HG03460 (cell line): Measurements from ENCODE around the gene PPP6R2.

Experiments used
- ATAC-seq: cut with Tn5 transposase; IDR thresholded peaks from one replicate; pipeline ENCODE4 v1.9.1; 2021; ENCODE audit not compliant: unreplicated experiment

Gene PPP6R2

DNA sequence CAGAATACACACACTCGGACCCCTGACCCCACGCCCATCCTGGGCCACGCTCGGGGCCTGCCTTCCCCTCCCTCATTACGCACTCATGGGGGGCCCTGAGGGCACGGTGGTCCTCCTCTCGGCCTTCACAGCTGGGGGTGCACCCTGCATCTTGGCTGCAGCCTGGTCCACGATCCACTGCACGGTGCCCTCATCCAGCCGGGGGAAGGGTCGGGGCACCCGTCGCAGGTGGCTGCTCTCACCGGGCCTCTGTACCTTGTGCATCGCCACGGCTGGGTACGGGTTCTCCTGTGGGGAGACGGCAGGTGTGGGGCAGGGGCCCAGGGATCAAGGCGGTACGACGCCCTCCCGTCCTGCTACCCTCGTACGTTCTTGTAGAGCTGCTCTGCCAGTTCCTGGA, 121.3 kb downstream of the PPP6R2 start:
- ATAC-seq: no peak

DNA sequence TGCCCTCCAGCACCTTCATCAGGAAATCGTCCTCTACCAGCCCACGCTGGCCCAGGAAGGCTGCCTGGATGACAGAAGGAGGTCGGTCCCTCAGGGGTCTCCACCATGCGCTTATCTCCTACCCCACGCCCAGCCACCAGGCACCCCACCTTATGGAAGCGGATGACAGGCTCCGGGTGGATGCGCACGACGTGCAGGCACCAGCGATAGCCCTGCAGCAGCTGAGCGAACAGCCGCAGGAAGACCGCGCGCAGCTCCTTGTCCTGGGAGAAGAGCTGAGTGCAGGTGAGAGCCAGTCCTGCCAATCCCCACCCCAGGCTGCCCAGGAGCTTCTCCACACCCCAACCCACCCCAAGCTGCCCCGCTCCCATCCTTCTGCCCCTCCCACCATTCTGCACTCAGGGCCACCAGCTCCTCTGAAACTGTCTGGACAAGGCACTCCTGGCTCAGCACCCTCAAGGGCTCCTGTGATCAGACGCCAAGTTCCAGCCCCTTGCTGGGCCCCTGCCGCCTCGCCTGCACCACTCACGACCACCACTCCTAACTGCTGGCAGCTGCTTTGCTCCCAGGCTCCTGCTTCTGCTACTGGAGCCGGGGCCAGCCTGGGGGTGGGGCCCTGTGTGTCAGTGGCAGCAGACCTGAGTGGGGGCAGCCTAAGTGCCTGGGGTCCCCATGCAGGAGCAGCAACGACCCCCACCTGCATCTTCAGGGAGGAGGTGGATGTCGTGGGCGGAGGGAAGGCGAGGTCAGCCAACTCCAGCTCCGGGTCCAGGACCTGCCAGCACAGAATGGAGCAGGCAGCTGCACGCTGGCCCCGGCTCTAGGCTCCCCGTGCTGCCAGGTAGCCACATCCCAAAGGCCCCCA, 122.2 kb downstream of the PPP6R2 start:
- ATAC-seq: no peak

DNA sequence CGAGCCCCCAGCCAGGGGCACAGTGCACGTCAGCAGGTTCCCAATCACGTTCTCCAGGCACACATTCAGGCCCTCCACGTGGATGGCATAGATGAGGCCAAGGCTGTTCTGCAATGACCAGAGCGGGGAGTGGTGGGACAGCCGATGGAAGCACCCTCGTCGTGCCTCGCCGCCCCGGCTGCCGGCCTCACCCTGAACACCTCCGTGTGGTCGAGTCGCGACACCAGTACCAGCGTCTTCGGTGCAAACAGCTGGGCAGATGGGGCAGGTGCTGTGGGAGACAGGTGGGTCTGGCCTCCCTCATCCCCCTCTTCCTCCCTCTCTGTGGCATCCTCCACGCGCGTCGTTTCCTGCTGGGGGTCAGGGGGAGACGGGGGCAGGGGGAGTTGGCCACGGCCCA, 124.2 kb downstream of the PPP6R2 start:
- ATAC-seq: no peak

DNA sequence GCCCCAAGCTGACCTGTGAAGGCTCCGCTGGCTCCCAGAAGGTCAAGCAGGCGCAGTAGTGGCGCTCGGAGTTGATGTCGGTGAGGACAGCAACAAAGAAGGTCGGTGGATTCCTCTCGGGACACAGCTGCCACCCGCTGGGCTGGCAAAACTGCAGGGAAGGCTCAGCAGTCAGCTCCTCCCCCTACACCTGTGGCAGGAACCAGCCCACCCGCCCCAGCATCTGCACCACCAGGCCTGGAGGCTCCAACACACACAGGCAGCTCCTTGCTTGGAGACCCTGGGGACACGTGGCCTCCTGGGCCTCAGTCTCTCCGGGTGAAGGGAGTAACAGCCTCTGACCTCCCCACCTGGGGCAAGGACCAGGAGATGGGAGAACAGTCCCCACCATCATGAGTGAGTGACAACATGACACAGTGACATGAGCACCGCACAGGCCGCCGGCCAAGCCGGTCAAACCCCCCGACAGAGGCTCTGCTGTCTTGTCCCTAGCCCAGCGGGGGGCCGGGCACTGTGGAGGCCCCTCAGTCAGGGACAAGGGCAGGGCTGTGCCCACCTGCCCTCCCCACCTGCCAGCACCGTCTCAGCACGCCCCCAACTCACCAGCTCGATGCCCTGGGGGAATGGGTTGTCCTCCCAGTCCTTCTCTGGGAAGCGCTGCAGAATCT, 124.8 kb downstream of the PPP6R2 start:
- ATAC-seq: no peak

DNA sequence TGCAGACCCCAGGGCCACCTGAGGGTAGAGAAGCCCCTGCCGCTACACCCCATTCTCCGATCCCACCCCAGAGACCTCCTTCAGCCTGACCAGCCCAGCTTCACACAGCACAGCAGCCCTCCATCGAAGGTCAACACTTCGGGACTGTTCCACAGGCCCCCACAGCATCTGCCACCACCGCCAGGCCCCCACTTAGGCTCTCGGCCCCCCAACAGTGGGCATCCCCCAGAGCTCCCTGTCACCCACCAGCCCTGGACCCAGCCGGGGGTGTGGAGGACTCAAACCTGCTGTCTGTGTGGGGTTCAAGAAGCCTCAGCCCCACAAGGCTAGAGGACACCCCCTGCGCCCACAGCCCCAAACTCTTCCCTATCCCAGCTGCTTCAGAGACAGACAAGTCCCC, 125.5 kb downstream of the PPP6R2 start:
- ATAC-seq: no peak

DNA sequence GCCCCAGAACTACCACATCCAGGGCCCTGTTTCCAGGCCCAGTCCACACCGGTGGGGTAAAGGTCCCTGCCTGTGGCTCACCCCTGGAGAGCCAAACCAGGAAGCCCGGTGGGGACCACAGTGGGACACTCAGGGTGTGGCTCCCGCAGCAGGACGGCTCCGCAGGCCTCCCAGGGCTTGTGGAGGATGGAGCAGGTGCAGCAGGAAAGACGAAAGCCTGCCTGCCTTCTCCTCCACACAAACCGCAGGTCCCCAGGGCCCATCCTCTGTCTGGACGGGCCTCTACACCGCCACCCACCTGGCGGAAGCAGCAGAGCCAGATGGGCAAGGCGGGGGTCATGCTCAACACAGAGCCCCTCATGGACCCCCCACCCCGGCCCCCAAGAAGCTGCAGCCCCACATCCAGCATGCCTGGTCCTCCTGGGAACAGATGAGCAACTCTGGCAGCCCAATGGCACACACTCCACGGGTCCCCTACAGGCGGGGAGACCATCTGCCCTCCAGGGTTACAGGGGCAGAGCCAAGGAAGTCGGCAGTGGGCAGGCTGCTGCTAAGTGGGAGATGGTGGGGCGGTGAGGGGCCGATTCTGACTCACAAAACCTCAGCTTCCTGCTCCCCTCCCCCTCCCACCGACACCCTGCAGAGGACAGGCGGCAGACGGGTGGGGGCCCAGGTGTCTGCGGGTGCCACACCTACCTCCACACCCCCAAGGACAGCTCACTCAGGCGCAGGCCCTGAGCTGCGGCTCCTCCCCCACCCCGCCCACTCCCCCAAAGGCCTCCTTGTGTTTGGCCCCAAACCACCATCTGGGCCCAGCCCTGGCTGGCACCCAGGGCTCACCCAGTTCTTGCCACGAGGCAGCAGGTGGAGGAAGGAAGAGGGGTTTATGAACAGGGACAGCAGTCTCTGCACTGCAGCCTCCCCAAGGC, 126.5 kb downstream of the PPP6R2 start:
- peak; percentile 61 for ATAC-seq

DNA sequence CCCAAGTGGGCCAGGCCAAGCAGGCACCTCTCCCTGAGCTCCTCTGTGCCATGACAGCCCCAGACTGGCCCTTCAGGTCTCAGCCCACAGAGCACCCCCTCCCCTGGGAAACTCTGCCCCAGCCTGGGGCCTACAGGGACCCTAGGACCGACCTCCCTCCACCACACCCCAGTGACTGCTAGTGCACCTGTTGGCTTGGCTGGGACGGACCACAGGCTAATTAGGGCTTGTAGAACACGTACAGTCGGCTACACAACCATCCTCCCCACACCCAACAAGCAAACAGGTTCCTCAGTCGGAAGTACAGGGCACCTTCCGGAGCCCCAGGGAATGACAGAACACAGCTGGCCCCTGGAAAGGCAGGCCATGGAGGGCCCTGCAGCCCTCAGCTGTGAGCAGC, 127.4 kb downstream of the PPP6R2 start:
- ATAC-seq: peak; percentile 1

DNA sequence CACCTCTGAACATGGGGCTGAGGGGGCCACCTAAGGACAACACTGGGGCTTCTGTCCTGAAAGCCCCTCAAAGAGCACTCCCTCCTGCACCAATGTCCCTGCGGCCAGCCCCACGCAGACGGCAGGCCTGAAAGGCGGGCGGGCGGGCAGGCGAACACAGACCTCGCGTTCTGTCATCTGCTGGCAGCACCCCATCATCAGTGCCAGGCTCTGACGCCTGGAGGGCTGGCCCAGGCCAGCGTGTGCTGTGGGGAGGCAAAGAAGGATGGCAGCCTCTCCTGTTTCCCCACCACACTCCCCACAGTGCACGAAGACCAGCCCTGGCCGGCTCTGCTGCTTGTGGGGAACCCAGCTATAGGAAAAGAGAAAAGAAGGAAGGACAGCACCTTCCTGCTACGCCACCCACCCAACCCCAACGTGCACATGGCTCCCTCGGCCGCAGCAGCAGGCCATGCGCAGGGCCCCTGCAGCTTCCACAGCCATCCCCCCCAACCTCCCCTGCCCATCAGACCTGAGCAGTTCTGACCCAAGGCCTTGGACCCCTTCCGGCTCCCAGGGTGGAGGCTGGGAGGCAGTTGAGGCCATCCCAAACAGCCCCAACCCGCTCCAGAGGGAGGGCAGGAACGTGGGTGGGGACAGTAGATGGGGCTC, 128.2 kb downstream of the PPP6R2 start:
- ATAC-seq: no peak

DNA sequence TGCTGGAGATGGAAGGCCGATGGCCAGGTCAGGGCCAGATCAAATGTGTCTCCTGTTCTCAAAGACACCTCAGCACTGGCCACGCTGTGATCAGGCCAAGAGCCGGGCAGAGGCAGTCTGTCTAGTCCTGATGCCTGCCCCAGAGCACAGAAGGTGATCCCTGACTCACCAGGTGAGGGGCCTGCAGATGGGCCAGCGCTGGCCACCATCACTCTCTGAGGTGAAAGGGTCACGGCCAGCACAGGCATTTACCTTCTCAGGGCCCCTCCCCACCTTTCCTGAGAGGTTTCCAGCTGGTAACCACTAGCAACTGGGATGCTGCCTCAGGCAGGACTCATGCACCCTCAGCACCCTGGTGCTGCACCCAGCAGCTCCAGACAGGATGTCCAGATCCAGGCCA, 128.8 kb downstream of the PPP6R2 start:
- ATAC-seq: no peak

DNA sequence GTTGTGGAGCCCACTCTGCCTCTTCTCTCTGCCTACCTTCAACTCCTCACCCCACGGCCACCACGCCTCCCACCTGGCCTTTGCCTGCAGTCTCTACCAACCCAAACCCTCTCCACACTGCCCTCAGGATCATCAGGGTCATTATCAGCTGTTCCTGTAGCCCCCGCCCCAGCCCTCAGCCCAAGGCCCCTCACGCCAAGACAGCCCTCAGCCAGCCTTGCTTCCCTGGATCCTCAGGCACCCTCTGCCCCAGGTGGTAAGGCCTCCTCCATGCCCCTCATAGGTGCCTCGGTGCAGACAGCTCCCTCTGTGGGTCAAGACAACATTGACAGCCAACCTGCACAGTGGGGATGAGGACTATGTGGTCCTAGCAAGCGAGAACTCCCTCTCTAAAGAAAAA, 130.0 kb downstream of the PPP6R2 start:
- no peak for ATAC-seq

DNA sequence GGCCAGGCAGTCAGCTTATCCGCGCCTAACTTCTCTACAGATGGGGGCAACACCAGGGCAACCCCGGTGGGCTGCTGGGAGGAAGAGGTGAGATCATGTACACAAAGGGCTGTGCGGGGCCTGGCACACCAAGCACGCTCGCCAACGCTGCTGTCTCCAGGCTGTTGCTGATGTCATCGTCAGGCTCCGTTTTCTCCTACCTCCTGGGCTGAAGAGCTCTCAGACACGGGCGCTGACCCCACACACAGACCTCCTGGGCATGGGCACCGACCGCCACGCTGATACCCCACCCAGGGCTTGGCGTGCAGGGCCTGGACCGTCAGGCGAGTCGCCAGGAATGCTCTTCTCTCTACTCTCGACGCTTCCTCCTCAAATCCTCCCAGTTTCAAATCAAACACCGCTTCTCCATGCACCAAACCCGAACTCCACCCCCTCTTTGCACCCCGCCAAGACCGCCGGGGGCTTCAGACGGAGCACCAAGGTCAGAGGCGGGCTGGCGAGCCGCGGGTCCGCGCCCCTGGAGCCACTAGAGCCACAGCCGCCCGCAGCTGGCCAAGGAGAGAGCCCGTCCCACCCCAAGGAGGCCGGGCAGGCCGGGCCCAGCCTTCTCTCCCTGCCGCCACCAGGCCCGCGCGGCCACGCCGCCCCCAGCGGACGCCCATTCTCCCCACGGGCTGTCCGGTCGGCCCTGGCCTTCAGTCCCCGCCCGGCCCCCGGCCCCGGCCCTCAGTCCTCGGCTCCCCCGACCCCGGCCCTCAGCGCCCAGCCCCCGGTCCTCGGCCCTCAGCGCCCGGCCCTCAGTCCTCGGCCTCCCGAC, 130.9 kb downstream of the PPP6R2 start:
- ATAC-seq: no peak

DNA sequence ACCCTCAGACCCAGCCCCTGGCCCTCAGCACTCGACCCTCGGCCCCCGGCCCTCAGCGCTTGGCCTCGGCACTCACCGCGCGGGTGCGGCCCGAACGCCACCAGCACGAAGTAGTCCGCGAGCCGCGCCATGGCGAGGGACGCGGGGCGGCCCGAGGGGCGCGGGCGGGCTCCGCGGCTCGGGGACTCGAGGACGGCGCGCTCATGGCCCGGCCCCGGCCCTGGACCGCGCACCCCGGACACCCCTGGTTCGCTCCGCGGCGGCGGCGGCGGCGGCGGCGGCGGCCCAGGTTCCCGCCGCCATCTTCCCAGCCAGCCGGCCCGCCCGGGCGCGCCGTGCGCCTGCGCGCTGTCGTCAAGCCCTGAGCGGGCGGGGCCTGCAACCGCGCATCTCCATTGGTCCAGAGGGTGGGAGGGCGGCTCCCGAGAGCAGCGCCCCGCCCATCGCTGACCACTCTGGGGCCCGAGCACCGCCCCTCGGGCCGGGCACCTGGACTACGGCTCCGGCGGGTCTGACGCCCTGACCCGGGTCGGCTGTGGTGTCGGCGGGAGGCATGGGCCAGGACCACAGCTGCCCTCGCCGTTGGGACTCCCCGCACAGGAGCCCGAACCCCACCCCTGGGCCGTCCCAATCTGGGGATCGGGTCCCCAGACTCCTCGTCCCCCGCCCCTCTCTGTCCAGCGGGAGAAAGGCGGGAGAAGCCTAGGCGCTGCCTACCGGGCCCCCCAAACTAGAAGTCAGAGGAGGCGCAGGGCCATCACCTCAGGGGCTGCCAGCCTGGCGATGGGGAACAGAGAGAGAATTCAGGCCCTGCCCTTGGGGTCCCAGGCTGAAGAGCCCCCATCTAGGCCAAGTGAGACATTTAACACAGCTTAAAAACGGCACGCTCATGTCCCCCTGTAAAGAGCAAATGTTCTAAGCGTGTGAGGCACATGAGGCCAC, 131.9 kb downstream of the PPP6R2 start, which contains the start of gene SBF1:
SBF1 (minus strand) TSS at position 326 of the 942 bp plus-strand sequence; CDS start at position 131, 195 bp downstream.
- peak; percentile 62 for ATAC-seq

DNA sequence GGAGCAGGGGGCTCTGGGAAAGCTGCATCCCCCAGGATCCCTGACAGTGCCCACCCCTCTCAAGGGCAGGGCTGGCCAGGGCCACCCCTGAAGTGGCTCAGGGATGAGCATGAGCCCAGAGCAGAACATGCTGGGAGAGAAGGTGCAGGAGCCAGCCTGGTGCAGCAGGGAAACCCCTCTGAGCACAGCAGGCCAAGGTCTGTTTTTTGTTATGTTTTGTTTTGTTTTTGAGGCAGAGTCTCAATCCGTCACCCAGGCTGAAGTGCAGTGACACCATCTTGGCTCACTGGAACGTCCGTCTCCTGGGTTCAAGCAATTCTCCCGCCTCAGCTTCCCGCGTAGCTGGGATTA, 132.5 kb downstream of the PPP6R2 start:
- ATAC-seq: no peak

DNA sequence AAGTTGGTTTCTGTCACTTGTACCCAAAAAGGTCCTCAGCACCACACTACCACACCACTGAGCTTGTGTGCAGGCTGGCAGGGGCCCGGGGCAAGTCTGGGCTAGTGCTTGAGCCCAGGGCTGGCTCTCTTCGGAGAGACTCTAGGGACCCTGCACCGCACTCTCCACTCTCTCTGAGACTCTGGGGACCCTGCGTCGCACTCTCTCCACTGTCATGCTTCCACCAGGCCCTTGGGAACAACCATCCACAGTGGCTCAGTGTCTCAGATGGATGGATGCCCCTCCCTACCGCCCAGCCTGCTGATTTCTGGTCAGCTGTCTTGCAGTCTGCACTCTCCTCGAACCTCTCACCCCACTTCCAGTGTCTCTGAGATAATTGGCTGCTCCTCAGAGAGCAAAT, 133.7 kb downstream of the PPP6R2 start:
- ATAC-seq: no peak

DNA sequence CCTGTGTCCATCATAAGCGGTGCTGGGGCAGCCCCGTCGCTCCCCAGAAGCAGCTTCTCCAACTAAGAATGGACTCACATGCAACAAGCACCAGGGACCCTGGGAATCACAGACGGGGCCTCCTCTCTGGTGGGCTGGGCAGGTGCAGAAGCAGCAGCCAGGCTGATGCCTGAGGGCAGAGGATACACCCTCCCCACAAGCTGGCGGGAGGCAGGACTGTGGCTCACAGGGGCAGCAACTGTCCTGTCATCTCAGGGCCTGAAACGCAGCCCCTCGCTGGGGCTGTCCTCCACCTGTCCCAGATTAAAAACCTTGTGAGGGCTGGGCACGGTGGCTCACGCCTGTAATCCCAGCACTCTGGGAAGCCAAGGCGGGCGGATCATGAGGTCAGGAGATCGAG, 134.8 kb downstream of the PPP6R2 start:
- no peak for ATAC-seq

DNA sequence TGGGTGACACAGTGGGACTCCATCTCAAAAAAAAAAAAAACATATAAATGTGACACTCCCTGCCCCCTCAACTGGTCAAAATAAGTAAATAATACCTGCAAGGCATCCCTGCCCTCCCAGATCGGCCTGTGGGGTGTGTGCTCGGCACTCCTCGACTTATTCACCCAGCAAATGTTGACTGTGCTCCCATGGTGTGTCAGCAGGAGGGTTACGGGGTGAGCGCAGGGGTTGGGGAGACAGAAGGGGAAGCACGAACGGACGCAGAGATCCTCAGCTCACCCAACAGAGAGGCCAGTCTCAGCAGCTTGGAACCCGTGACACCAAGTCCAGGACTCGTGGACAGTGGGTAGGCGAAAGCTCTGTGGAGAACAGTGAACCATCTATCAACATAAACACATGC, 136.6 kb downstream of the PPP6R2 start:
- ATAC-seq: no peak

DNA sequence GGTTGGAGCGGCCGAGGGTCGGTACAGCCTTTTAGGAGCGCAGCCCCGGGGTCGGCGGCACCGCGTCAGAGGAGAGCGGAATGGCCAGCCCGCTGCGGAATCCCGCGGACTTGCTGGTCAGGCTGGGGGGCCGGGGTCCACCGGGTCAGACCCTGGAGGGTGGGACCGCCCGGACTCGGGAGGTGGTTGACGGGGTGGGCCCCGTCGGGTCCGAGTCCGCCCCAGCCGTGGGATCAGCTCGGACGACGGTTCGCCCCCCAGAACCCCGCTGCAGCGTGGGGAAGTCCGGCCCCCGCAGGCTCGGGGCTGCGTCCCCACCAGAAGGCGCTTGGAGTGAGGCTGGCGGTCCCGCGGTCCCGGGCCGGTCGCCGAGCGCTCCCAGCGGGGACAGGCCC, 137.9 kb downstream of the PPP6R2 start:
- no peak for ATAC-seq

DNA sequence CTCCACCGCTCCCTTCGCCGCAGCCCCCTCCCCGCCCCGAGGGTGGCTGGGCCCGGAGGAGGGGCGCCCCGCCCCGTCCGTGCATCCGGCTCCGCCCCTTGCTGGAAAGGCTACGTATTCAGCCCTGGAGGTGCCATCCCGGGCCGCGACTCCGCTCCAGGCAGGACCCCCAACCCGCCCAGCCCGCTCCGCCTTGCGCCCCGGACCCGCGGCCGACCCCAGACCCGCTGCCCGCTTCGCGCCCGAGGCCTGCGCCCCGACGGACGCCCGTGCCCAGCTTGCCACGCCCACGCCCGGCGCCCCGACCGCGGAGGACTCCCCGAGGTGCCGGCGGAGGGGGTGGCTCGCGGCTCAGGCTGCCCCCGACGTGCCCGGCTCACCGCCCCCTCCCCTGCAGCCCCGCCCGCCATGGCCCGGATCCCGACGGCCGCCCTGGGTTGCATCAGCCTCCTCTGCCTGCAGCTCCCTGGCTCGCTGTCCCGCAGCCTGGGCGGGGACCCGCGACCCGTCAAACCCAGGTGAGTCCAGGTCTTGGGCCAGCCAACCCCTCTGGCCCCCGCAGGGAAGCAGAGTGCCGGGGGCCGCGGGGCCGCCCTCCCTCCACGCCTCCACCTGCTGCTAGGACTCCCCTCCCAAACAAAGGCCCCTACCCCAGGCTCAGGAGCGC, 138.4 kb downstream of the PPP6R2 start, which contains the start of gene ADM2:
ADM2 (plus strand) TSS at position 104 of the 667 bp plus-strand sequence; CDS start at position 409, 305 bp downstream.
- ATAC-seq: no peak
